ENCODE data around the gene TUBD1. TPM values are rescaled to one million over a fixed set of nuclear protein-coding genes. Genes with fewer than 3 reads are reported as not detected.
A peak's percentile ranks its signal among the peaks of the same experiment; 100 is the strongest.

Gene TUBD1
- total and polyA plus RNA-seq, 2 donors (not counting 1 experiment from before 2014, with no cell fraction given): 5.7 to 20.0 TPM

- H3K9me3 Mint-ChIP-seq (ENCODE audit: insufficient read depth): no peaks in the 10 kb centered on the region
- H3K27me3 Mint-ChIP-seq: no peaks in the 10 kb centered on the region
- 3% methylated on average over 5 of the region's 11 CpGs for WGBS (ENCODE audit: insufficient coverage)
- ATAC-seq (ENCODE audit: low read depth): no peak
- Histone ChIP-seq H3K9ac (ENCODE audit: low read length) (peak overlapping the region; percentile 87), H2AFZ (ENCODE audit: insufficient read depth, low read depth, low read length, poor library complexity, severe bottlenecking) (peak overlapping the region; percentile 95), H3K4me2 (replicated peaks; ENCODE audit: low read depth, low read length, poor library complexity, severe bottlenecking) (peak overlapping the region; percentile 81), H3K79me2 (ENCODE audit: control insufficient read depth, insufficient read depth, low read length) (peaks cover 85% of the 10 kb centered on the region), H3K27ac (ENCODE audit: low read length in 2 of 2) (peak overlapping the region; percentile 94 to 95), H3K36me3 (replicated peaks in 1 of 2; ENCODE audit: control extremely low read depth in 1 of 2, control insufficient read depth in 1 of 2, extremely low read depth in 1 of 2, insufficient read depth in 2 of 2, low read length in 1 of 2) (peaks cover 3 to 7% of the 10 kb centered on the region in 2 experiments), H3K4me3 (ENCODE audit: control extremely low read depth in 1 of 5, extremely low read depth in 1 of 5, insufficient read depth in 1 of 5, low read depth in 2 of 5, low read length in 4 of 5) (peak overlapping the region; percentile 61 to 96 (median 75)), H3K9me3 (ENCODE audit: control extremely low read depth in 1 of 3, control insufficient read depth in 2 of 3, insufficient read depth in 1 of 3, low read length in 2 of 3) (no peaks in the 10 kb centered on the region), H4K20me1 (ENCODE audit: control insufficient read depth, insufficient read depth, low read length, poor library complexity, severe bottlenecking) (peaks cover 18% of the 10 kb centered on the region), H3K27me3 (replicated peaks in 1 of 4; ENCODE audit: control extremely low read depth in 1 of 4, control insufficient read depth in 3 of 4, insufficient read depth in 4 of 4, low read length in 3 of 4) (no peaks in the 10 kb centered on the region), H3K4me1 (ENCODE audit: control insufficient read depth in 2 of 2, insufficient read depth in 2 of 2, low read length in 2 of 2) (peaks cover 19 to 23% of the 10 kb centered on the region in 2 donors)
- H3K4me1 Mint-ChIP-seq: peaks cover 49% of the 10 kb centered on the region
- ChIA-PET POLR2A (interaction anchor here (0.7 to 1.1 kb wide), 3 partner anchors 46 to 229 kb away, joined by 3 to 8 read pairs (median 3); no protein-coding TSS in a partner anchor), CTCF (interaction anchor here (0.7 to 3.7 kb wide), 5 partner anchors 9 to 140 kb away, joined by 3 to 18 read pairs (median 3); no protein-coding TSS in a partner anchor)
- TF ChIP-seq CTCF (IDR thresholded peaks at IDR 0.05): no peak
- no peak for TF ChIP-seq EZH2 (IDR thresholded peaks at IDR 0.05; ENCODE audit: borderline replicate concordance, insufficient read depth, low read depth, low read length, poor library complexity, severe bottlenecking)
- peak overlapping the region; percentile 98 for H3K4me3 Mint-ChIP-seq
- H3K27ac Mint-ChIP-seq: peak overlapping the region; percentile 99
- no peak for DNase-seq
- intact Hi-C loops (cut with micrococcal nuclease): loop anchor here (1.0 to 5.0 kb wide), 6 partner anchors 41 to 499 kb away; partner anchors contain the start of genes PTRH2, RNFT1, USP32 and VMP1
Observed at GRCh38 chr17:59893676-59894100, 945 bp upstream of the TUBD1 start.
